NB4 (cell line): ENCODE measurements around the gene HNMT.

Source experiments
- MYC ChIP-seq: IDR thresholded peaks from 2 replicates; pipeline ENCODE4 v1.6.1; 2011; ENCODE audit warnings: low read depth, low read length
- POLR2A ChIP-seq: IDR thresholded peaks from 2 replicates; pipeline ENCODE4 v1.6.1; 2011; ENCODE audit warnings: mild to moderate bottlenecking; ENCODE audit not compliant: insufficient read length; ENCODE audit errors: extremely low read depth
- TF ChIP-seq, protein P1 (sequence below): IDR thresholded peaks from one replicate; pipeline ENCODE4 v1.5.1; 2012; ENCODE audit warnings: low read depth, low read length
- TF ChIP-seq, protein P2 (sequence below): IDR thresholded peaks from 2 replicates; pipeline ENCODE4 v1.6.1; 2011; ENCODE audit warnings: low read depth, low read length

DNA sequence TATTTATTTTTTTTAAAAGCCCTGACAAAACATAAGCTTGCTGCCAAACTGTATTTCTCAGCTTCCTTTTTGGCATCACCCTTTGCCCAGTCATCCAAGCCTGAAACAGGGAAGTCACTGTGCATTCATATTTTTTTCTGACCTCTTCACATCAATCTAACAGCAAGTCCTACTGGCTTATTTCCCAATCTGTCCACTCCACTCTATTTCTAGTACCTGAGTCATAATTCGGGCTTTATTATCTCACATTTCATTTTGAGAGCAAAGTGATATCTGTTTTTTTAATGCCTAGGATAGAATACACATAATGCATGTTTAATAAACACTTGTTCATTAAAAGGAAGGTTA lies 5.1 kb downstream of the HNMT start:
- TF ChIP-seq POLR2A = no peak
- TF ChIP-seq, protein P1, sequence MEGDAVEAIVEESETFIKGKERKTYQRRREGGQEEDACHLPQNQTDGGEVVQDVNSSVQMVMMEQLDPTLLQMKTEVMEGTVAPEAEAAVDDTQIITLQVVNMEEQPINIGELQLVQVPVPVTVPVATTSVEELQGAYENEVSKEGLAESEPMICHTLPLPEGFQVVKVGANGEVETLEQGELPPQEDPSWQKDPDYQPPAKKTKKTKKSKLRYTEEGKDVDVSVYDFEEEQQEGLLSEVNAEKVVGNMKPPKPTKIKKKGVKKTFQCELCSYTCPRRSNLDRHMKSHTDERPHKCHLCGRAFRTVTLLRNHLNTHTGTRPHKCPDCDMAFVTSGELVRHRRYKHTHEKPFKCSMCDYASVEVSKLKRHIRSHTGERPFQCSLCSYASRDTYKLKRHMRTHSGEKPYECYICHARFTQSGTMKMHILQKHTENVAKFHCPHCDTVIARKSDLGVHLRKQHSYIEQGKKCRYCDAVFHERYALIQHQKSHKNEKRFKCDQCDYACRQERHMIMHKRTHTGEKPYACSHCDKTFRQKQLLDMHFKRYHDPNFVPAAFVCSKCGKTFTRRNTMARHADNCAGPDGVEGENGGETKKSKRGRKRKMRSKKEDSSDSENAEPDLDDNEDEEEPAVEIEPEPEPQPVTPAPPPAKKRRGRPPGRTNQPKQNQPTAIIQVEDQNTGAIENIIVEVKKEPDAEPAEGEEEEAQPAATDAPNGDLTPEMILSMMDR = no peak
- TF ChIP-seq MYC = no peak
- TF ChIP-seq, protein P2, sequence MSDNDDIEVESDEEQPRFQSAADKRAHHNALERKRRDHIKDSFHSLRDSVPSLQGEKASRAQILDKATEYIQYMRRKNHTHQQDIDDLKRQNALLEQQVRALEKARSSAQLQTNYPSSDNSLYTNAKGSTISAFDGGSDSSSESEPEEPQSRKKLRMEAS = no peak
